ENCODE data around the gene PCDHB9.
"Not testable (repeated sequence)": the region's sequence is repeated elsewhere in the genome, so short reads cannot be mapped to it uniquely, and the experiment has no call there.

DNA sequence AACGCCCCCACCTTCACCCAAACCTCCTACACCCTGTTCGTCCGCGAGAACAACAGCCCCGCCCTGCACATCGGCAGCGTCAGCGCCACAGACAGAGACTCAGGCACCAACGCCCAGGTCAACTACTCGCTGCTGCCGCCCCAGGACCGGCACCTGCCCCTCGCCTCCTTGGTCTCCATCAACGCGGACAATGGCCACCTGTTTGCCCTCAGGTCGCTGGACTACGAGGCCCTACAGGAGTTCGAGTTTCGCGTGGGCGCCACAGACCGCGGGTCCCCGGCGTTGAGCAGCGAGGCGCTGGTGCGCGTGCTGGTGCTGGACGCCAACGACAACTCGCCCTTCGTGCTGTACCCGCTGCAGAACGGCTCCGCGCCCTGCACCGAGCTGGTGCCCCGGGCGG, 37.9 kb downstream of the PCDHB9 start:
- TF ChIP-seq POLR2A, POLR2AphosphoS5 (IDR thresholded peaks at IDR 0.05; ENCODE audit: low read depth, low read length): not testable (repeated sequence)
